ENCODE results near the gene EPHA4.

EPHA4 gene

DNA sequence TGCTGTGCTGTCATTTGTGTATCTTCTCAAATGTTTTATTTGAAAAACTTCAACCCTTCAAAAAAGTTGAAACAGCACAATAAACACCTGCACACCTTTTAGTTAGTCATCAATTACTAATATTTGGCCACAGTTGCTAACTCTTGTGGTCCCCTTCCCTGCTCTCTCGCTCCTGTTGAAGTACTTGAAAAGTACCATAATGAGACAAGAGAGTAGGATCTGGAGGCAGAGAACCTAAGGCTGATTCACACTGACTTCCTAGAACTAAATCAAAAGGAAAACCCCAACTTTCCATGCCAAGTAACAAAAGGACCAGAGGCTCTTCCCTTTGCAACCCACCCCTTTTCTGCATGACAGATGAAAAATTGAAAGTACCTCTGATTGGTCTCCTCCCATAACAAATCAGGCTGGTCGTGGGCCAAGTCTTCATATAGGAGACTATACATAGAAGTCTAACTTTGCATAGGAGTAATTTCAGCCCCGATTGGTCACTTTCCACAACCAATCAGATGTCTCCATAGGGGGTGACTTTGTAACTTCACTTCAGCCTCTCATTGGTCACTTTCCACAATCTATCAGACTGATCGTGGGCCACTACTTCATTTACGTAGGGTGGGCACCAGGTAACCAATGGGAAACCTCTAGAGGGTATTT is 179.7 kb downstream of the EPHA4 start:
- DNase-seq (ENCODE audit: low spot score) = no peak

DNA sequence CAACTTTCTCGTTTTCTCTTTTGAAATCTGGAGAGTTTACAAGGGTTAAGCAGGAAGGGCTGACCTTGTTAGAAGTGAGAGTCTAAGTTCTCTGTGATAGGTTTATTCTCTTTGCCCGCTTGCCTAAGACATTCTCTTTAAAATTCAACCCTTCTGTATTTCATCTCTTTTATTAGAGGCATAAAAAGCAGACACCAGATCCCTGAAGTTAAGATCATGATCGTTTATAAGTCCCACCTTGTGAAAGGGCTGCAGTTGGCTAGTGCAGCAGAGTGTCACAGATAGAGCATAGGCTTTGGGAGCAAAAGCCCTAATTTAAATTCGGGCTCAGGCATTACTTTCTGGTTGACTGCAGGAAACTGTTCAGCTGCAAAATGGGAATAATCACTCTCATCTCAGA is 181.2 kb downstream of the EPHA4 start:
- DNase-seq (ENCODE audit: low spot score) = no peak

- no peak for DNase-seq (ENCODE audit: low spot score)
Measured at GRCh38 chr2:221389904-221390303, 182.2 kb downstream of the EPHA4 start.

- no peak for DNase-seq (ENCODE audit: low spot score)
Measured at GRCh38 chr2:221389421-221389820, 182.7 kb downstream of the EPHA4 start.

GRCh38 chr2:221388891-221389290 is 183.2 kb downstream of the EPHA4 start:
- no peak for DNase-seq (ENCODE audit: low spot score)

DNA sequence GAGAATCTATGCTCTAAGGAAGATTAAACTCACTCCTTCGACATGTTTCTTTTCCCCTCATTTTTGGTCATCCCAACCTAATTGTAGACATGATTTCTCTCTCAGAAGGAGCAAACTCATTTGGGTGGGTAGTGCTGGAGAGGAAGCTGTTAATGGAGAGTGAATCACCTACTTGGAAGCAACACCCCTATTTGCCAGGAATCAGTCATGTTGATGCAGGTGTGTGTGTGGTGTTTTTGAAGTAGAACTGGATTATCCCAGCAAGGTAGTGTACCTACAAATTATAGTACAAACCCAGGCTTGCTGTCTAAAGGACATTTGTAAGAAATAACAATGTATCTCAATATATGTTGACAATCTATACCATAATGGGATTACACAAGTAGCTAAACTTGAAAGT is 186.4 kb downstream of the EPHA4 start:
- DNase-seq (ENCODE audit: low spot score) = no peak

DNA sequence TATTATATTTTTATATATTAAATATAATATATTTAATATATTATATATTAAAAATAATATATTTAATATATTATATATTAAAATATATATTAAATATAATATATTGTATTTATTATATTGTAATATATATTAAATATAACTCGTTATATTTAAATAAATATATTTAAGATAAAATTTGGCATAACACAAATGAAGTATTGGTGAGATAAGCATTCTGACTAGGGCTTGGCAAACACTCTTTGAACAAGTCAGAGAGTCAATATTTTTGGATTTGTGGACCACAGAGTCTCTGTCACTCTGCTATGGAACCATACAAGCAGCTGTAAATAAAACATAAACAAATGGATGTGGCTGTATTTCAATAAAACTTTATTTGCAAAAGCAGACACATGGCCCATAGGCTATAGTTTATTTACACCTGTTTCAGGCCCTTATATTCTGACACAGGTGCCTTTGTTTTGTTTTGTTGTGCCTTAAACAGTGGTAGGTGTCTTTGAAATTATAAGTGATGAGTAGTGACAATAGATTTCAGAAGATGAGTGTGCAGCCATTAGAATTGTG is 190.1 kb downstream of the EPHA4 start:
- DNase-seq (ENCODE audit: low spot score) = no peak

- DNase-seq (ENCODE audit: low spot score) = no peak
Measured at GRCh38 chr2:221380686-221381085, 191.4 kb downstream of the EPHA4 start.

- no peak for DNase-seq (ENCODE audit: low spot score)
Measured at GRCh38 chr2:221380062-221380461, 192.0 kb downstream of the EPHA4 start.

DNA sequence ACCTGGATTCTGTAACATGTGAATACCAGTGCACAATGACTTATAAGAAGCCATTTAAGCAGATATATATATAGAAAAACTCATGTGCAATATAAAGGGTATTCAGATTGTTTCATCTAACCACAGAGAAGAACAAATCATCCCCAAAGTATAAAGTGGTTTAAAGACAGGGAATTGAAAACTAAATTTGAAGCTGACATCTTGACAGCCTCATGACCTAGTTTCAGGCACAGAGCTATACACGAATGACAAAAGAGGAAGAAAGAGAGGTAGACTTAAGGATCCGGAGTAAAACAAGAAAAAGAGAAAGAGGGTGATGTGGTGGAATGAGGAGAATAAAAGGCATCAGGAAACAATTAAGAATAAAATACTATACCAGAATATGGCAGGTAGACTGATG is 194.5 kb downstream of the EPHA4 start:
- no peak for DNase-seq (ENCODE audit: low spot score)

DNA sequence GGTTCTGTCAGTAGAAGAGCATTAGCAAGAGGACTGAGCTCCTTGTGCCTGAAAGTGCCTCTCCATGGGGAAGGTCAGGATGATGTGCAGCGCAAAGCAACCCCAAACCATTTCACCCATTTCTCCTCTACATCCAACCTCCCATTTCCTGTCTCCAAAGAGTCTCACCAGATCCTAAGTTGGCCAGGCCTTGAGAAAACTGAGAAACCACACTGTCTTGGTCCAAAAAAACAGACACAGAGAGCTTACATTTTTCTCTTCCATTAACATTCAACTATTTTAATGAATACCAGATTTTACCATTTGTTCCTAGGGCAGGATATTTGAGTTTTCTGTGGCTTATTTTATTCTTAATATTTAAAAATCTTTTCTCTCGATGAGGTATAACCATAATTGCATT is 195.0 kb downstream of the EPHA4 start:
- DNase-seq (ENCODE audit: low spot score) = no peak

DNA sequence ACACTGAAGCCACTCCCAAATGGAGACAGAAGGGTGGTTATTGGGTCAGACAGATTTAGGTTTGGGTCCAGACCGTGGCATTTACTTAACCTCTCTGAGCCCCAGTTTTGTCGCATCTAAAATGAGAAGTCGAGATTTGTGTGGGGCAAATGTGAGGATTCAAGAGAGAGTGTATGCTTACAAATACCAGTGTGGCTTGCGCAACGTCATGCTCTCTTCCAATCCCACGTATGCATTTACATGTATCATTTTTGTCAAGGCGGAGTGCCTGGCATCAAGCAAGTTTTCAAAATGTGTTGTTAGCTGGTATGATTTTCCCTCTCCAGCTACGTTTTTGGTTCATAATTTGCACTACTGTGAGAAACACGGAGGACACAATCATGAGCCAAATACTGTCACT is 197.9 kb downstream of the EPHA4 start:
- DNase-seq (ENCODE audit: low spot score) = no peak

- DNase-seq (ENCODE audit: low spot score) = no peak
Measured at GRCh38 chr2:221372907-221373306, 199.2 kb downstream of the EPHA4 start.

GRCh38 chr2:221372159-221372884 is 199.8 kb downstream of the EPHA4 start:
- no peak for DNase-seq (ENCODE audit: low spot score)

DNA sequence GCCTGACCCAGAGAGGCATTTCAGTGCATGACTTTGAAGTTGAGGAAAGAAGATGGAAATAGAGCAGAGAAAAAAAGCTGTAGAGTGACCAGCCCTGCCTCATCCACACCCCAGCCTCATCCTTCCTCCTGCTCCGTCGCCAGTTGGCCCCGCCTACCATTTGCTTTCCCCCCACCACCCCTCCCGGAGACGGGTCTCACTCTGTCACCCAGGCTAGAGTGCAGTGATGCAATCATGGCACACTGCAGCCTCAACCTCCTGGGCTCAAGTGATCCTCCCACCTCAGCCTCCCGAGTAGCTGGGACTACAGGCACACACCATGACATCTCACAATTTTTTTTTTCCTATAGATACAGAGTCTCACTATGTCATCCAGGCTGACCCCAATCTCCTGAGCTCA is 200.8 kb downstream of the EPHA4 start:
- no peak for DNase-seq (ENCODE audit: low spot score)

DNA sequence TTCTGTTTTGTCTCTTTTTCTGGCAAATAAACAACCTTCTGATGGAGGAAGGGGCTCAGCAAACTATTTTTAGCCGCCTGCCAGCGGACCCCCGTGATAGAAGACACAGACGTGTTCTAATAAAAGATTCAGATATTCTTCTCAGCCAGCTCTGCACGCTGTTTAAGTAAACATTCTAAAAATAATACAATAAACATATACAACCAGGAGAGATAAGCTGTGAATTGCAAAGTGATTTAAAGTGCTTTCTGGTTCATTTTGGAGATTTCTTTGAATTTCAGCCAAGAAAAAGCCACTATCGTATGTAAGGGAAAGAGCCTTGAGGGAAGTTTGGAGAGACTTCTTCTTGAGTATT is 201.3 kb downstream of the EPHA4 start:
- no peak for DNase-seq (ENCODE audit: low spot score)

DNA sequence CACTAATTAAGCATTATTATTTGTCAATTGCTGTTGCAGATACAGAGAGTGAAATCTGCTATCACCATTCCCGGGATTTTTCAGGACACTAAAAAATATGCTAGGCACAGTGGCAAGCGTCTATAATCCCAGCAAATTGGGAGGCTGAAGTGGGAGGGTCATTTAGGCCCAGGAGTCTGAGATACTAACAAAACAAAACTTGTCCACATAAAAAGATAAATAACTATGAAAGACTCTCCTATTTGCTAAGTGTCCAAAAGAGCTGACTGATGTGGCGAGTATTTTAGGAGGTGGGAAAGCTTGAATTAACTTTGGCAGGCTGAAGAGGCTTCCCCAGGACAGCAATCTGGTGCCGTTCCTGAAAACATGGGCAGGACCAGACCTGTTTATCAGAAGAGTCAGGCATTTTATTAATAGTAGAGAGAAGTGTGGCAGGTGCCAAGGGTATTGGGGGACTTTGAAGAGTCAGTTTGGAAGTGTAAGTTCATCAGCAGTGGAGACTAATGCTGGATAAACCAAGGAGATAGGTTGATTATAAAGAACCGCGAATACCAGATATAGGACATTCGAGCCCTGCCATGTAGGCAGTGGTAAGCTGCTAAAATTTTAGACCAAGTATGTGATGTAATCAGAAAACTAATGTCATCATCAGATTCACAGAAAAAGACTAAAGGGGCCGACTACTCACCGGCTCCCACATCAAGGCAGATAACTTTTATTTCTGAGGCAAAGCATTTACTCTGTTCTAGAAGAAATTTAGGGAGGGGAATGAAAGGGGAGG is 201.8 kb downstream of the EPHA4 start:
- DNase-seq (ENCODE audit: low spot score) = no peak

Data from germinal center (tissue), 1 donor.